Middle frontal gyrus (tissue), 1 donor: ENCODE data around the gene B4GALT2.

Experiments
- DNase-seq: peaks from one replicate; pipeline ENCODE4 v3.0.0-alpha.2; 2015; ENCODE audit warnings: low spot score; ENCODE audit errors: extremely low spot score

The B4GALT2 gene

DNA sequence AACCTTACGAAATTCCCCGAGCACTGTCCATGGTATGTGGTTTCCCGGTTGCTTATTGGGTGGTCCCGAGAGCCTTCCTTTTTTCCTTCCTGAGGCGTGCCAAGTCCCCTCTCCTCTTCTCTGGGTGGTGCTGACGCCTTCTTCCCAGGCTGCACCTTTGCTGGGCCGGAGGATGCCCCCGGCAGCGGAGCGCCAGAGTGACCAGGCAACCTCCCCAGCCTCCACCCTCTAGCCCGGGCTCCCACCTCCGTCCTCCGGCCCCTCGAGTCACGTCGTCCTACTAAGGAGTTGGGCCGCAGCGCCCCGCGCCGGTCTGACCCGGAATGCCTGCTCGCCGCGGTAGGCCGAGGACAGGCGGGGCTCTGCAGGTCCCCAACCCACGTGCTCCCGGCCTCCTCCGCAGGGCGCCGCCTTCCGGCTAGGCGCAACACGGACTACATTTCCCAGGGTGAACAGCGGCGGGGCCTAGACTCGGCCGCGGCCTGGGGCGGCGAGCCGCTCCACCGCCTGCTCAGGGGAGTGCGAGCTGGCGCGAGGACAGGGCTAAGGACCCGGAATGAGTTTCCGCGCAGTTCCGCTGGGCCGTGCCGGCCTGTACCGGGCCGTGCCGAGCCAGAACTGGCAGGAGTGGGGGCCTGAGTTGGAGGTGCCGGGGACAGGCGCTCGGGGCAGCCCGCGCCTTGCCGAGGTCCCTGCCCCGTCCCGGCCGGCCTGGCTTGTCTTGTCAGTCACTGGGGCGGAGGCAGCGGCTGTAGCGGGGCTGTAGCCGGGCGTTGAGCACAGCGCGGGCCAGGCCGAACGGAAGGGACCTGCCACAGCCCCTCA, 32.6 kb upstream of the B4GALT2 start, which contains the start of gene IPO13:
IPO13 (plus strand) TSS at position 715 of the 825 bp plus-strand sequence. CDS start 651 bp downstream, outside the sequence.
- peak; percentile 95 for DNase-seq

DNA sequence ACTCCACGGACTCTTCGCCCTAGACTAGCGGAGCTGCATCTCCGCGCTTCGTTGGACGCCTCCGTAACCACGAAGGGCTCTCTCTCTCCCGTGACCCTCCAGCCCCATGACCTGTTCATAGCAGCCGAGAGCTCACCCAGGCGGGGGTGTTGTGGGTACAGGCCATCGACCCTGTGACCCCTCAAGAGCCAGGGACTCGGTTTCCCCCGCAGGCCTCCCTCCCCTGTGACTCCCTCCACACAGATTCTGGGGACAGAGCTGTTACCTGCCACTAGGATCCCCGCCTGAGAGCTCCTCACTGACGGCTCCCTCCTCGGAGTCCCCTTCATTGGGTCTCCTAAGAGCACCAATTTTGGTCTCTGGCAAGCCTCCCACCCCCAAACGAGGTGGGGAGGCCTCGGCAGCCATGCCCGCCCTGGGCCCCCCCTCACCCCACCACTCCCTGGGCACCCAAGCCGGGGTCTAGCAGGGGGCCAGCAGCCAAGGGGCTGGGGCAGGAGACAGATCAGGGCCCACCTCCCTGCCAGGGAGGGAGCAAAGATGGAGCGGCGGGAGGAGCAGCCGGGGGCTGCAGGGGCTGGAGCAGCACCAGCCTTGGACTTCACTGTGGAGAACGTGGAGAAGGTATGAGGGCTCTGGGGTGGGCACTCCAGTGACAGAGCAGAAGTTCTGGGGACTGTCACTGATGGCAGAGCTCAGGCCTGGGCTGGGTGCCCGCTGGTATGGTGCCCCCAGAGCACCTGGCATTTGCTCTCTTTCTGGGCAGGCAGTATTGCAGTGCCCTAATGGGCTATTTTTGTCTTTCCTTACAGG, 31.7 kb upstream of the B4GALT2 start:
- no peak for DNase-seq

DNA sequence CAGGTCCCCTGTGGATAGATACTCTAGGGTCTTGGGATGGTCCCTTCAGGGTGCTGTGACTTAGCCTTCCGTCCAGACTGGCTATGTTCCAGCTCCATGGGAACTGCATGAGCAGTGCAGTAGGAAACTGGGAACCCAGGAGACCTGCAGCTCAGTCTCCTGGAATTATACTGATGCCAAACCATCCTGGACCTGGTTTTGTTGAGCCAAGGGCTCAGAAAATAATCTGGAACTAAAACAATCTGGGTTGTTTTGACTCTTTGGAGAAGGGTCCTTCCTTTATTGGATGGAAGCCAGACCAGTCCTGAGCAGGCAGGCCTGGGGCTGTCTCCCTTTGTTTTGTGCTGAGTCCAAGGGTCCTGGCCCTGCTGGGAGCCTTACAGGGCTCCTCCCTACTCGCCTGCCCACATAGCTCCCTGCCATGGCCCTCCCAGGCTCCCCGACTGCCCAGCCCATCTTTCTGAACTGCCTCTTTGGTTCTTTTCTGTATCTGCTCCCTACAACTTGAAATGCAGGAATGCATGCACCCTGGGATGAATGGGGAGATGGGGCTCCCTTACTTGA, 31.1 kb upstream of the B4GALT2 start:
- no peak for DNase-seq

- DNase-seq, result no peak
Measured at GRCh38 chr1:43949678-43950077, 29.3 kb upstream of the B4GALT2 start.

DNA sequence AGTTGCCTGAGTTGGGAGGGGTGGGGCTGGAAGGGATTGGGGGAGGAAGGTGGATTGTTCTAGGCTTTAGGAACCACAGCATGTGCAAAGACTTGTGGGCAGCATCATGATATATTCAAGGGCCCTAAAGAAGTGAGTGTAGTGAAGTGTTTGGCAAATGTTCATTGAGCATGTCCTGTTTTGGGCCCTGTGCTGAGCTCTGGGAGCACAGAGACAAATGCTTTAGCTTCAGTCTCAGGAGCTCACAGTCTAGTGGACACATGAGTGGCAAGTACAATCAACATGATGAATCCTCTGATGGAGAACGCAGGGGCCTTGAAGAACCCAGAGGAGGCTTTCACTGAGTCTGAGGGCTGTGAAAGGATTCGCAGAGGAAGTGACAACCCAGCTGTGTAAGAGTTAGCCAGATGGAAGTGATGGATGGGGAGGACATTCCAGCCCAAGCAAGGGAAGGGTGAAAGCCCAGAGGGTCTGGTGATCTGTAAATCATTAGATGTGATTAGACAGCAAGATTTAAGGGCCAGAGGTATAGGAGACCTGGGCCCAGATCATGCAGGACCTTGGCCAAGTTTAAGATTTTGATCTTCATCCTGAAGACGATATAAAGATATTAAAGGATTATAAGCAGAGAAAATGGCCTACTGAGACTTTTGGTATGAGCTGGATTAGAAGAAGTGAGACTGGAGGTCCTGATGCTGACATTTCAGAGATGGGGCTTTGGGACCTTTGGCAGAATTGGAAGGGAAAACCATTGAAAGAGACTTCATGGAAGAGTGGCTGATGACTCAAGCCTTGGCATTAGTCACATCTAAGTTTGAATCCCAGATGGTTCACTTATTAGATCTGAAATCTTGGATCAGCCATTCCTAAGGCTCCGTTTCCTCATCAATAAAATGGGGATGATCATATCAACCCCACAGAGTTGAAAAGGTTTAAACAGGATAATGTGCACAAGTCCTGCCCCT, 27.7 kb upstream of the B4GALT2 start:
- DNase-seq, result no peak

- peak; percentile 27 for DNase-seq
Measured at GRCh38 chr1:43952731-43953346, 26.2 kb upstream of the B4GALT2 start.

GRCh38 chr1:43953361-43953760, 25.6 kb upstream of the B4GALT2 start:
- DNase-seq, result no peak

- DNase-seq, result peak; percentile 51
Measured at GRCh38 chr1:43954036-43954435, 25.0 kb upstream of the B4GALT2 start.

DNA sequence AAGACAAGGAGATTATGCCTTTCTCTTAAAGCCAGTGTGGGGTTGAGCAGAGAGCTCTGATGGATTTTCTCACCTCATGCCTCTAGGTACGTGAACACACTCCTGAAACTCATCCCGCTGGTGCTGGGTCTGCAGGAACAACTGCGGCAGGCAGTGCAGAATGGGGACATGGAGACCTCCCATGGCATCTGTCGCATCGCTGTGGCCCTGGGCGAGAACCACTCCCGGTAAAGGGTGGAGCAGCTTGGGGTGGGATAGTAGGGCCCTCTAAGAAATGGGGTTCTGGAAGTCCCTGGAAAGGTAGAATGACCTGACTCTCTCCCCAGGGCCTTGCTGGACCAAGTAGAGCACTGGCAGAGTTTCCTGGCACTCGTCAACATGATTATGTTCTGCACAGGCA, 22.8 kb upstream of the B4GALT2 start:
- no peak for DNase-seq

- DNase-seq, result no peak
Measured at GRCh38 chr1:43957407-43958040, 21.5 kb upstream of the B4GALT2 start.

- no peak for DNase-seq
Measured at GRCh38 chr1:43958351-43959255, 20.4 kb upstream of the B4GALT2 start.

DNA sequence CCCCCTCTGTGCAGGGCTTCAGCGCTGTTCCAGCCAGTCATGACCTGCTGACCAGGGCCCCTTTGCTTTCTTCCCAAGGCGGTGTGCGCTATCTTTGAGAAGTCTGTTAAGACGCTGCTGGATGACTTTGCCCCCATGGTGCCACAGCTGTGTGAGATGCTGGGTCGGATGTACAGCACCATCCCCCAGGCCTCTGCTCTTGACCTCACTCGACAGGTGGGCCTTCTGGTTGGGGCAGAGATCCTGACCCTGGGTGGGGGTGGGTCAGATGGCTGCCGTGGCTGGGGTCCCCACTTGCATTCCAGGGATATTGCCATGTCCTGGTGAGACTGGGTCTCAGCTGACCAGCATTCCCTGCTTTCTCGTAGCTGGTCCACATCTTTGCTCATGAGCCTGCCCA, 18.2 kb upstream of the B4GALT2 start:
- DNase-seq, result no peak

GRCh38 chr1:43961692-43962091, 17.3 kb upstream of the B4GALT2 start:
- DNase-seq, result no peak

- DNase-seq, result no peak
Measured at GRCh38 chr1:43962324-43962723, 16.7 kb upstream of the B4GALT2 start.

GRCh38 chr1:43963006-43963405, 16.0 kb upstream of the B4GALT2 start:
- no peak for DNase-seq

DNA sequence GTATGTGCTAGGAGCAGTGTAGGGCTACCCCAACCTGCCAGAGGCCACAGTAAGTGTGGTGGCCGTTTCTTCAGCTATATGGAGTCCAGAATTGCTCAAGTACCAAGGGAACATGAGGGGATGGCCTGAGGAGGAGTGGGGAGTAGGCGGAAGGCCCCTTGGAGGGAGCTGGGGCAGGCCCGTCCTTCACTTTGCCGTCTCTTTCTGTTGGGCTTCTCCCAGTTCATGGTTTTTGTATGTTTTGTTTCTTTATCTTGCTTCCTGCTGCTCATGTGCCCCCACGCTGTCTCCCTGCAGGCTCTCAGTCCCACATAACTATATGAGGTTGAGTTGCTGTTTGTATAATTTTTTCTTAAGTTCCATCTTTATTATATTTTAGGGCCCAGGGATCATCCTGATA, 15.1 kb upstream of the B4GALT2 start:
- DNase-seq, result no peak

- no peak for DNase-seq
Measured at GRCh38 chr1:43965316-43965715, 13.7 kb upstream of the B4GALT2 start.

- no peak for DNase-seq
Measured at GRCh38 chr1:43968348-43968948, 10.6 kb upstream of the B4GALT2 start.

DNA sequence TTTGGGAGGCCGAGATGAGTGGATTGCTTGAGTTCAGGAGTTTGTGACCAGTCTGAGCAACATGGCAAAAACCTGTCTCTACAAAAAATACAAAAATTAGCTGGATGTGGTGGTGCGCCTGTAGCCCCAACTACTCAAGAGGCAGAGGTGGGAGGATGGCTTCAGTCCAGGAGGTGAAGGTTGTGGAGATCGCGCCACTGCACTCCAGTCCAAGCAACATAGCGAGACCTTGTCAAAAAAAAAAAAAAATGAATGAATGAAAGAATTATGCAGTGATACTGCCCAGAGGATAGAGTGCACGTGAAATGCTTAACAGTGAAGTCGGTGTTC, 9.6 kb upstream of the B4GALT2 start:
- DNase-seq, result no peak
